Endothelial cell of umbilical vein (primary cell): ENCODE measurements around the gene OR6Q1. TPM values are rescaled to one million over a fixed set of nuclear protein-coding genes. Genes with fewer than 3 reads are reported as not detected.

Experiments used
- BruUV-seq: library from RNA; stranded (reverse); fragments of 400-500 nt; replicated peaks from 2 replicates; lab custom pipeline; 2021; lab: Mats Ljungman, UMichigan
- CTCF ChIA-PET: fragments of 300-600, 350-600 bp; sonication (Branson Sonifier 250); formaldehyde crosslinking; loops from one replicate; lab custom pipeline; 2021; ENCODE audit warnings: antibody characterized with exemption, inconsistent platforms; lab: Charles Lee
- POLR2A ChIA-PET: fragments of 300-600, 350-600 bp; sonication (Branson Sonifier 250); formaldehyde crosslinking; loops from one replicate; lab custom pipeline; 2021; ENCODE audit warnings: antibody characterized with exemption, inconsistent platforms; lab: Charles Lee
- DNase-seq: peaks from one replicate; pipeline ENCODE4 v3.0.0-alpha.2; 2011; ENCODE audit warnings: low read depth, low spot score
- FAIRE-seq: peaks from 2 replicates; lab custom pipeline; 2011; peaks lifted over from hg19 to GRCh38; lab: Jason Lieb, UNC
- H2AFZ ChIP-seq: 2 replicates; pipeline ENCODE4 v1.6.0; 2012; ENCODE audit warnings: low read depth, low read length, control low read depth, inconsistent platforms
- H3K27ac ChIP-seq: 2 replicates; pipeline ENCODE4 v1.5.1; 2011; ENCODE audit warnings: low read depth, mild to moderate bottlenecking, control low read depth, low read length, moderate library complexity; ENCODE audit not compliant: insufficient read depth
- H3K27me3 ChIP-seq, 2 experiments: 2 replicates each; pipeline versions ENCODE4 v1.6.0 to v1.6.1; 2011; ENCODE audit warnings: low read length in 2 of 2, mixed read lengths in 1 of 2; ENCODE audit not compliant: control insufficient read depth in 2 of 2, insufficient read depth in 2 of 2
- H3K36me3 ChIP-seq, 2 experiments: 2 replicates in 1 of 2; 3 replicates in 1 of 2; pipeline ENCODE4 v1.5.1; 2011; ENCODE audit warnings: low read length in 2 of 2, mild to moderate bottlenecking in 1 of 2, moderate library complexity in 1 of 2; ENCODE audit not compliant: control insufficient read depth in 2 of 2, insufficient read depth in 2 of 2; ENCODE audit errors: extremely low read depth in 1 of 2
- H3K4me1 ChIP-seq: 3 replicates; pipeline ENCODE4 v1.5.1; 2011; ENCODE audit warnings: mild to moderate bottlenecking, low read length; ENCODE audit not compliant: control insufficient read depth, insufficient read depth; ENCODE audit errors: extremely low read depth
- H3K4me2 ChIP-seq: 2 replicates; pipeline ENCODE4 v1.6.1; 2011; ENCODE audit warnings: low read length, control low read depth, mixed read lengths; ENCODE audit not compliant: insufficient read depth
- H3K4me3 ChIP-seq, 3 experiments: fragments of 200-600 bp in 1 of 3; sonication (generic), shearing (Covaris generic) in 1 of 3; replicated peaks in 1 of 3; 2 replicates each; pipeline ENCODE4 v1.5.1; 2011 to 2016; ENCODE audit warnings: control low read depth in 3 of 3, low read length in 3 of 3, mild to moderate bottlenecking in 2 of 3, inconsistent platforms in 1 of 3, low read depth in 1 of 3, moderate library complexity in 1 of 3; ENCODE audit not compliant: insufficient read depth in 1 of 3
- H3K79me2 ChIP-seq: 2 replicates; pipeline ENCODE4 v1.6.0; 2012; ENCODE audit warnings: low read length, inconsistent platforms; ENCODE audit not compliant: control insufficient read depth, insufficient read depth
- H3K9ac ChIP-seq: replicated peaks from 2 replicates; pipeline ENCODE3; 2011; ENCODE audit warnings: low read length, control low read depth; ENCODE audit not compliant: insufficient read depth; ENCODE audit errors: extremely low read depth
- H3K9me1 ChIP-seq: replicated peaks from 3 replicates; pipeline ENCODE4 v1.6.0; 2011; ENCODE audit warnings: mild to moderate bottlenecking, low read length; ENCODE audit not compliant: control insufficient read depth, insufficient read depth; ENCODE audit errors: extremely low read depth
- H3K9me3 ChIP-seq: replicated peaks from 2 replicates; pipeline ENCODE4 v1.5.1; 2012; ENCODE audit warnings: low read length, inconsistent platforms; ENCODE audit not compliant: control insufficient read depth, insufficient read depth
- H4K20me1 ChIP-seq: replicated peaks from 2 replicates; pipeline ENCODE3; 2011; ENCODE audit warnings: mild to moderate bottlenecking, low read length; ENCODE audit not compliant: control insufficient read depth, insufficient read depth; ENCODE audit errors: extremely low read depth
- EZH2 ChIP-seq: IDR thresholded peaks from 2 replicates; pipeline ENCODE4 v1.6.1; 2012; ENCODE audit warnings: borderline replicate concordance, low read depth, mild to moderate bottlenecking, moderate library complexity, low read length, inconsistent platforms; ENCODE audit not compliant: severe bottlenecking
- FOS ChIP-seq: IDR thresholded peaks from 2 replicates; pipeline ENCODE4 v1.6.1; 2011; ENCODE audit warnings: mild to moderate bottlenecking, low read length, moderate library complexity, borderline replicate concordance; ENCODE audit not compliant: insufficient read depth
- GATA2 ChIP-seq: IDR thresholded peaks from 2 replicates; pipeline ENCODE4 v1.7.0; 2011; ENCODE audit warnings: low read depth, mild to moderate bottlenecking, moderate library complexity, mixed read lengths, low read length; ENCODE audit not compliant: insufficient read length, insufficient read depth
- JUN ChIP-seq: IDR thresholded peaks from 2 replicates; pipeline ENCODE4 v1.6.1; 2011; ENCODE audit warnings: borderline replicate concordance, low read depth; ENCODE audit not compliant: insufficient read length, insufficient read depth
- MAX ChIP-seq: IDR thresholded peaks from 2 replicates; pipeline ENCODE4 v1.6.1; 2011; ENCODE audit not compliant: insufficient read depth, insufficient read length
- MYC ChIP-seq: IDR thresholded peaks from one replicate; pipeline ENCODE4 v1.6.1; 2011; ENCODE audit warnings: mild to moderate bottlenecking, low read depth, low read length
- POLR2A ChIP-seq: IDR thresholded peaks from 2 replicates; pipeline ENCODE4 v1.6.1; 2012; ENCODE audit warnings: low read depth, mild to moderate bottlenecking, control low read depth, low read length
- POLR2AphosphoS5 ChIP-seq: IDR thresholded peaks from 2 replicates; pipeline ENCODE4 v1.6.1; 2012; ENCODE audit warnings: low read depth, mild to moderate bottlenecking, control low read depth, low read length, moderate library complexity; ENCODE audit not compliant: insufficient read depth
- dilution Hi-C: fragments of 300-500 bp; cut with MboI; formaldehyde crosslinking; loops from one replicate; pipeline ENCODE4 v1.15.0; 2019; ENCODE audit warnings: low sequenced_read_pairs; ENCODE audit not compliant: extremely low pct_ligation_motif_present
- intact Hi-C: fragments of 100-400 bp; cut with micrococcal nuclease; formaldehyde crosslinking; loops from one replicate; pipeline ENCODE4 v1.10.0; 2022
- polyA plus RNA-seq, 4 experiments: library from polyadenylated mRNA; depleted of rRNA in 3 of 4; stranded (reverse) in 3 of 4; unstranded in 1 of 4; fragments of >200 nt; gene quantifications; 2 replicates each; pipeline versions ENCODE4 v1.2.1 to v1.2.3, GENCODE V29; 2011 to 2012; ENCODE audit warnings: missing spikeins in 1 of 4
- total RNA-seq: library from RNA; stranded (reverse); gene quantifications from 2 replicates; pipeline ENCODE4 v1.2.3, GENCODE V29; 2021
- TF ChIP-seq, protein P1 (sequence below), 2 donors: IDR thresholded peaks; 1 replicate in 1 of 2; 2 replicates in 1 of 2; pipeline ENCODE4 v1.5.1; 2011; ENCODE audit warnings: low read length in 2 of 2, mild to moderate bottlenecking in 2 of 2, moderate library complexity in 2 of 2, control low read depth in 1 of 2, inconsistent platforms in 1 of 2, low read depth in 1 of 2; ENCODE audit not compliant: insufficient read depth in 1 of 2; ENCODE audit errors: extremely low read depth in 1 of 2

The OR6Q1 gene
- total and polyA plus RNA-seq, 2 donors (not counting 3 experiments of a cell fraction or from before 2014, with no cell fraction given) = not detected

- peak; percentile 10 for DNase-seq
- POLR2A ChIA-PET = no interaction called here
- CTCF ChIA-PET = no interaction called here
Observed at GRCh38 chr11:58061813-58062212, 31.1 kb downstream of the OR6Q1 start.

GRCh38 chr11:58067685-58068084, 36.9 kb downstream of the OR6Q1 start:
- intact Hi-C loops = loop anchor here (10.0 kb wide), 2 partner anchors 233 to 447 kb away; no protein-coding TSS in a partner anchor

More at GRCh38 chr11:58061813-58062212, 31.1 kb downstream of the OR6Q1 start:
- TF ChIP-seq GATA2 (peak; percentile 47), JUN (peak; percentile 31), MAX (no peak), FOS (no peak)
- H3K79me2 ChIP-seq = no peaks in the 10 kb centered on the region
- no peaks in the 10 kb centered on the region for H3K9me1 ChIP-seq
- peak; percentile 28 for FAIRE-seq
- BruUV-seq = no TSS peak
- no peak overlapping the region for H3K27ac ChIP-seq
- no peaks in the 10 kb centered on the region for H3K9me3 ChIP-seq
- no peaks in the 10 kb centered on the region for H3K36me3 ChIP-seq
- H3K4me1 ChIP-seq = peaks cover 16% of the 10 kb centered on the region
- H3K9ac ChIP-seq = no peak overlapping the region
- H3K4me2 ChIP-seq = no peak overlapping the region
- peaks cover 0 to 2% of the 10 kb centered on the region in 2 experiments for H3K27me3 ChIP-seq
- H4K20me1 ChIP-seq = no peaks in the 10 kb centered on the region
- no peak overlapping the region for H3K4me3 ChIP-seq
- dilution Hi-C loops = no loop called here
- no peak overlapping the region for H2AFZ ChIP-seq
- intact Hi-C loops = loop anchor here (10.0 kb wide), 2 partner anchors 227 to 453 kb away; no protein-coding TSS in a partner anchor

More at GRCh38 chr11:58067685-58068084, 36.9 kb downstream of the OR6Q1 start:
- Histone ChIP-seq H3K4me1 (no peaks in the 10 kb centered on the region), H3K9ac (no peak overlapping the region), H3K4me3 (no peak overlapping the region), H2AFZ (no peak overlapping the region), H3K27me3 (peaks cover 0 to 2% of the 10 kb centered on the region in 2 experiments), H3K9me1 (no peaks in the 10 kb centered on the region), H3K9me3 (no peaks in the 10 kb centered on the region), H3K4me2 (no peak overlapping the region), H4K20me1 (no peaks in the 10 kb centered on the region), H3K27ac (no peak overlapping the region), H3K79me2 (no peaks in the 10 kb centered on the region), H3K36me3 (no peaks in the 10 kb centered on the region)
- ChIA-PET POLR2A (no interaction called here), CTCF (no interaction called here)
- no TSS peak for BruUV-seq
- no peak for DNase-seq
- TF ChIP-seq POLR2A (no peak), MAX (no peak), FOS (no peak), MYC (no peak), POLR2AphosphoS5 (no peak), GATA2 (no peak), JUN (no peak), EZH2 (no peak)
- TF ChIP-seq, protein P1, sequence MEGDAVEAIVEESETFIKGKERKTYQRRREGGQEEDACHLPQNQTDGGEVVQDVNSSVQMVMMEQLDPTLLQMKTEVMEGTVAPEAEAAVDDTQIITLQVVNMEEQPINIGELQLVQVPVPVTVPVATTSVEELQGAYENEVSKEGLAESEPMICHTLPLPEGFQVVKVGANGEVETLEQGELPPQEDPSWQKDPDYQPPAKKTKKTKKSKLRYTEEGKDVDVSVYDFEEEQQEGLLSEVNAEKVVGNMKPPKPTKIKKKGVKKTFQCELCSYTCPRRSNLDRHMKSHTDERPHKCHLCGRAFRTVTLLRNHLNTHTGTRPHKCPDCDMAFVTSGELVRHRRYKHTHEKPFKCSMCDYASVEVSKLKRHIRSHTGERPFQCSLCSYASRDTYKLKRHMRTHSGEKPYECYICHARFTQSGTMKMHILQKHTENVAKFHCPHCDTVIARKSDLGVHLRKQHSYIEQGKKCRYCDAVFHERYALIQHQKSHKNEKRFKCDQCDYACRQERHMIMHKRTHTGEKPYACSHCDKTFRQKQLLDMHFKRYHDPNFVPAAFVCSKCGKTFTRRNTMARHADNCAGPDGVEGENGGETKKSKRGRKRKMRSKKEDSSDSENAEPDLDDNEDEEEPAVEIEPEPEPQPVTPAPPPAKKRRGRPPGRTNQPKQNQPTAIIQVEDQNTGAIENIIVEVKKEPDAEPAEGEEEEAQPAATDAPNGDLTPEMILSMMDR (IDR thresholded peaks at IDR 0.05; ENCODE audit: extremely low read depth in 1 of 2, insufficient read depth in 1 of 2, low read depth in 1 of 2, low read length in 2 of 2) = no peak
- FAIRE-seq = no peak
- dilution Hi-C loops = no loop called here
